NAMALWA (cell line): ENCODE results near the gene C16orf82.

Source experiments
- DNase-seq: peaks from one replicate; pipeline ENCODE4 v3.0.0-alpha.2; 2015; ENCODE audit warnings: low spot score

C16orf82 gene

GRCh38 chr16:27088216-27088615 lies 21.5 kb downstream of the C16orf82 start:
- no peak for DNase-seq

- DNase-seq, result no peak
Observed at GRCh38 chr16:27096375-27096774, 29.6 kb downstream of the C16orf82 start.

GRCh38 chr16:27097800-27098230 lies 31.1 kb downstream of the C16orf82 start:
- DNase-seq, result no peak

GRCh38 chr16:27098366-27099049 lies 31.8 kb downstream of the C16orf82 start:
- no peak for DNase-seq

GRCh38 chr16:27102701-27103575 lies 36.2 kb downstream of the C16orf82 start:
- DNase-seq, result no peak

- DNase-seq, result no peak
Observed at GRCh38 chr16:27103954-27104353, 37.2 kb downstream of the C16orf82 start.

- no peak for DNase-seq
Observed at GRCh38 chr16:27106305-27106704, 39.6 kb downstream of the C16orf82 start.

- DNase-seq, result peak; percentile 22
Observed at GRCh38 chr16:27107185-27107592, 40.5 kb downstream of the C16orf82 start.

GRCh38 chr16:27108051-27108770 lies 41.5 kb downstream of the C16orf82 start:
- no peak for DNase-seq

- DNase-seq, result no peak
Observed at GRCh38 chr16:27108826-27109665, 42.3 kb downstream of the C16orf82 start.

- peak; percentile 75 for DNase-seq
Observed at GRCh38 chr16:27109666-27110523, 43.2 kb downstream of the C16orf82 start.

GRCh38 chr16:27110524-27110896 lies 43.8 kb downstream of the C16orf82 start:
- no peak for DNase-seq

- no peak for DNase-seq
Observed at GRCh38 chr16:27111486-27111885, 44.8 kb downstream of the C16orf82 start.

- no peak for DNase-seq
Observed at GRCh38 chr16:27112093-27112811, 45.5 kb downstream of the C16orf82 start.

GRCh38 chr16:27113341-27113841 lies 46.7 kb downstream of the C16orf82 start:
- DNase-seq, result peak; percentile 23

- DNase-seq, result no peak
Observed at GRCh38 chr16:27114006-27114405, 47.3 kb downstream of the C16orf82 start.

- no peak for DNase-seq
Observed at GRCh38 chr16:27118526-27118925, 51.8 kb downstream of the C16orf82 start.
